GM12878 (cell line): ENCODE results near the gene SMPDL3A. TPM values are rescaled to one million over a fixed set of nuclear protein-coding genes. Genes with fewer than 3 reads are reported as not detected.

Experiments
- BHLHE40 ChIP-seq, 2 experiments: fragments of 450-650 bp in 1 of 2; IDR thresholded peaks; 2 replicates each; pipeline ENCODE4 v1.6.1; 2011 to 2017; ENCODE audit warnings: low read depth in 2 of 2, borderline replicate concordance in 1 of 2, improper control_type of control experiment in 1 of 2, low read length in 1 of 2, mild to moderate bottlenecking in 1 of 2
- CTCF ChIP-seq, 3 experiments: IDR thresholded peaks in 2 of 3; conservative IDR thresholded peaks in 1 of 3; 2 replicates each; pipeline ENCODE4 v1.5.1; 2011; ENCODE audit warnings: low read depth in 3 of 3, low read length in 3 of 3, mild to moderate bottlenecking in 3 of 3, control low read depth in 2 of 3, moderate library complexity in 2 of 3, inconsistent platforms in 1 of 3, mixed read lengths in 1 of 3; ENCODE audit not compliant: control insufficient read depth in 2 of 3, insufficient read depth in 1 of 3; ENCODE audit errors: extremely low read depth in 1 of 3
- E2F4 ChIP-seq: IDR thresholded peaks from 2 replicates; pipeline ENCODE4 v1.6.1; 2012; ENCODE audit warnings: low read depth, low read length, improper control_type of control experiment
- FOXK2 ChIP-seq: fragments of 450-650 bp; IDR thresholded peaks from 2 replicates; pipeline ENCODE4 v1.6.1; 2017; ENCODE audit warnings: mild to moderate bottlenecking, moderate library complexity
- IKZF1 ChIP-seq: fragments of 450-650 bp; conservative IDR thresholded peaks from 2 replicates; pipeline ENCODE4 v1.6.1; 2017; ENCODE audit warnings: antibody characterized with exemption, mild to moderate bottlenecking
- MYB ChIP-seq: fragments of 150-350 bp; IDR thresholded peaks from 2 replicates; pipeline ENCODE4 v1.6.1; 2014; ENCODE audit warnings: mild to moderate bottlenecking, low read depth, low read length, borderline replicate concordance
- NFXL1 ChIP-seq: fragments of 450-650 bp; IDR thresholded peaks from 2 replicates; pipeline ENCODE4 v1.6.1; 2017; ENCODE audit warnings: antibody characterized with exemption, mild to moderate bottlenecking, borderline replicate concordance
- SMC3 ChIP-seq: IDR thresholded peaks from 2 replicates; pipeline ENCODE4 v1.6.1; 2011; ENCODE audit warnings: low read length, improper control_type of control experiment, borderline replicate concordance
- SREBF1 ChIP-seq: IDR thresholded peaks from 2 replicates; pipeline ENCODE4 v1.6.1; 2012; ENCODE audit warnings: mild to moderate bottlenecking, low read length
- USF2 ChIP-seq: IDR thresholded peaks from 2 replicates; pipeline ENCODE4 v1.6.1; 2011; ENCODE audit warnings: low read depth, low read length, improper control_type of control experiment, borderline replicate concordance
- ZBTB11 ChIP-seq: fragments of 450-650 bp; formaldehyde crosslinking; IDR thresholded peaks from 2 replicates; pipeline ENCODE4 v1.5.0; 2022; ENCODE audit warnings: mild to moderate bottlenecking, missing genetic modification characterization
- polyA plus RNA-seq, 11 experiments: library from polyadenylated mRNA; depleted of rRNA in 4 of 11; unstranded in 6 of 11; stranded (reverse) in 5 of 11; fragments of >200 nt; fragmentation: Nextera tagmentation in 4 of 11; fragmentation: Illumina TruSeq in 1 of 11; extraction: Ambion mirVana in 4 of 11; extraction: Trizol in 1 of 11; gene quantifications; 1 replicate in 1 of 11; 2 replicates in 10 of 11; pipeline versions ENCODE4 v1.2.1 to v1.2.3, GENCODE V29; 2011 to 2016; ENCODE audit warnings: inconsistent platforms in 2 of 11, missing spikeins in 2 of 11, low read depth in 1 of 11
- total RNA-seq, 4 experiments: library from RNA; depleted of rRNA in 3 of 4; stranded (reverse); fragments of >200 nt in 3 of 4; fragmentation: Illumina TruSeq in 1 of 4; extraction: Trizol in 1 of 4; gene quantifications; 2 replicates each; pipeline versions ENCODE4 v1.2.1 to v1.2.3, GENCODE V29; 2013 to 2021

The SMPDL3A gene
- total and polyA plus RNA-seq, 10 of the 15 experiments (the other 5 are each of a cell fraction or from before 2014, with no cell fraction given): 0.05 to 0.91 (median 0.09) TPM; not detected in 3

GRCh38 chr6:122818866-122819265 lies 29.8 kb downstream of the SMPDL3A start (continued):
- TF ChIP-seq ZBTB11 (CRISPR knock-in tag) (no peak), IKZF1 (no peak), SMC3 (no peak), MYB (no peak), BHLHE40 (IDR thresholded peaks at IDR 0.05; ENCODE audit: borderline replicate concordance in 1 of 2, low read depth in 2 of 2, low read length in 1 of 2) (no peak), SREBF1 (no peak), USF2 (no peak), NFXL1 (no peak), FOXK2 (no peak), CTCF (IDR thresholded peaks at IDR 0.05 in 2 of 3, conservative IDR thresholded peaks at IDR 0.05 in 1 of 3; ENCODE audit: control insufficient read depth in 2 of 3, extremely low read depth in 1 of 3, insufficient read depth in 1 of 3, low read depth in 3 of 3, low read length in 3 of 3) (no peak), E2F4 (no peak)
